ENCODE measurements around the gene KCMF1. TPM values are rescaled to one million over a fixed set of nuclear protein-coding genes. Genes with fewer than 3 reads are reported as not detected.

Gene KCMF1
- total RNA-seq, 1 donor from 2014 or later: 98.1 TPM

DNA sequence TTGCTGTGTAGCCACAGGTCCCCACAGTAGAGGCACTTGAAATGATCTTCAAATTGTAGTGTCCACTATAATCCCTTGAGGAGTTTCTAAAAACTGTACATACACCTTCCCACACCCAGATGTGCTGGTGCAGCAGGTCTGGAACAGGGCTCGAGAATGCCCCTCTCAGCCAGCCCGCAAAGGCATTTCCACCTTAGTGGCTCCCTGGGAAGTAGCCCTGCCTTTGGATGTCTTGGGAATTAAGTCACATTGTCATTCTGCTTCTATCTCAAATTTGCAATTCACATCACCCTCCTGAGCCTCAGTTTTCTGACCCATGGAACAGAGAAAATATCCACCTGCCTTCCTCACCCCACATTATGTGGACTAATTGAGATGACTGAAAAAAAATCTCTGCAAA, 118.0 kb downstream of the KCMF1 start:
- Mint-ChIP-seq H3K4me1 (ENCODE audit: low read depth) (no peaks in the 10 kb centered on the region), H3K27me3 (ENCODE audit: insufficient read depth) (peaks cover 6% of the 10 kb centered on the region), H3K4me3 (no peak overlapping the region), H3K36me3 (ENCODE audit: low read depth) (no peaks in the 10 kb centered on the region), H3K9me3 (no peaks in the 10 kb centered on the region), H3K27ac (no peak overlapping the region)
- DNase-seq (ENCODE audit: low spot score): no peak
- intact Hi-C loops (cut with micrococcal nuclease): no loop called here

DNA sequence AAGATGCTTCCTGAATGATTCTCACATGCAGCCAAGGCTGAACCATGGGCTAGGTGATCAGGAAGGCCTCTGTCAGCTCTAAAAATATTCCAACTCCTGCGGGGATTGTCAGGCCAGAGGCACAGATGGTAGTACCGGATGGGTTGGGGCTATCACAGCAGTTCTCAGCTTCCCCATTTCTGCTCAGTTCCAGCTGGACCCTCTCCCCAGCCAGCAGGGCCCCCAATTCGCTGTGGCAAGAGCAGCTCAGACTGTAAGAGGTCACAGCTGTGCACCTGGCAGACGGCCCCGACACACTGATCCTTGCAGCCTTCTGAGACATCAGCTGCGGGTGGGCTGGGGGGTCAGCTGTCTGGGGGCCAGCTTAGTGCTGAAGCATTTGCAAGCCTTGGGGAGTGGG, 118.6 kb downstream of the KCMF1 start:
- intact Hi-C loops (cut with micrococcal nuclease): no loop called here
- no peak overlapping the region for H3K27ac Mint-ChIP-seq
- H3K36me3 Mint-ChIP-seq (ENCODE audit: low read depth): no peaks in the 10 kb centered on the region
- no peak overlapping the region for H3K4me3 Mint-ChIP-seq
- H3K27me3 Mint-ChIP-seq (ENCODE audit: insufficient read depth): peaks cover 4% of the 10 kb centered on the region
- H3K4me1 Mint-ChIP-seq (ENCODE audit: low read depth): no peaks in the 10 kb centered on the region
- no peak for DNase-seq (ENCODE audit: low spot score)
- H3K9me3 Mint-ChIP-seq: no peaks in the 10 kb centered on the region

DNA sequence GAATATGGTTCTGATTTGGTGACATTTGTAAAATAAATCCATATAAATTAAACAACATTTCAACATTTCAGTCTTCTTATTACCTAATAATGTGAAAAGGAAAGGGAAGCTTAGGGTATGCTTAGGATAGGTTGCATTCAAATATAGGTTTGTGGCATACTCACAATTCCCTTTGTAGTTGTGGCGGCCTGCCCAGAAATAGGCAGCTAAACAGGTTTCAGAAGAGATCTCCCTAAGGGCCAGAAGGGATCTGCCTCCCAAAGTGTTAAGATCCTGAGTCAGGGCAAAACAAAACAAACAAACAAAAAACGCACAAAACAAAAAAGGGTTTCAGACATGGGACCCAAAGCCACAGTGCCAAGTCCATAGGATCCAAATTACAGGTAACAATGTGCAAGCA, 120.9 kb downstream of the KCMF1 start:
- Mint-ChIP-seq H3K4me1 (ENCODE audit: low read depth) (no peaks in the 10 kb centered on the region), H3K9me3 (no peaks in the 10 kb centered on the region), H3K36me3 (ENCODE audit: low read depth) (no peaks in the 10 kb centered on the region), H3K4me3 (no peak overlapping the region), H3K27me3 (ENCODE audit: insufficient read depth) (no peaks in the 10 kb centered on the region), H3K27ac (no peak overlapping the region)
- no peak for DNase-seq (ENCODE audit: low spot score)
- intact Hi-C loops (cut with micrococcal nuclease): no loop called here

DNA sequence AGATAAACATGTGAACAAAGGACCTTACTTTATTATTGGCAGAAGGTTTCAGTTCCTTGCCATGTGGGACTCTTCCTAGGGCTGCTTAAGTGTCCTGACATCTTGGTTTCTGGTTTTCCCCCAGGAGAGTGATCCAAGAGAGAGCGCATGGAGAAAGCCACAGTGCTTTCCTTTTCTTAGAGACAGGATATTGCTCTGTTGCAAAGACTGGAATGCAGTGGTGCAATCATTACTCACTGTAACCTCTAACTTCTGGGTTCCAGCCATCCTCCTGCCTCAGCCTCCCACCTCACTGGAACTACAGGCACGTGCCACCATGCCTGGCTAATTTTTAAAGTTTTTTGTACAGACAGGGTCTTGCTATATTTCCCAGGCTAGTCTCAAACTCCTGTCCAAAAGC, 124.1 kb downstream of the KCMF1 start:
- H3K4me1 Mint-ChIP-seq (ENCODE audit: low read depth): no peaks in the 10 kb centered on the region
- H3K9me3 Mint-ChIP-seq: no peaks in the 10 kb centered on the region
- no peak overlapping the region for H3K4me3 Mint-ChIP-seq
- no peaks in the 10 kb centered on the region for H3K36me3 Mint-ChIP-seq (ENCODE audit: low read depth)
- DNase-seq (ENCODE audit: low spot score): no peak
- H3K27me3 Mint-ChIP-seq (ENCODE audit: insufficient read depth): no peaks in the 10 kb centered on the region
- no peak overlapping the region for H3K27ac Mint-ChIP-seq
- intact Hi-C loops (cut with micrococcal nuclease): no loop called here

DNA sequence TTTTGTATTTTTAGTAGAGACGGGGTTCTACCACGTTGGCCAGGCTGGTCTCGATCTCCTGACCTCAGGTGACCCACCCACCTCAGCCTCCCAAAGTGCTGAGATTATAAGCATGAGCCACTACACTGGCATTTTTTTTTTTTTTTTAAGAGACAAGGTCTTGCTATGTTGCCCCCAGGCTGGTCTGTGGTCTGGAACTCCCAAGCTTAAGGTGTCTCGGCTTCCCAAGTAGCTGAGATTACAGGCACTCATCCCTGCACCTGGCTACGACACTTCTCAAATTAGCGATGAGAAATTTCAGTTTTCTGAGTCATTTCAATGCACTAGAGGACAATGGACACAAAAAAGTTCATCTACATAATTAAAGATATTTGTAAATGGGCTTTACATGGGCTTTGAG, 125.7 kb downstream of the KCMF1 start:
- H3K27me3 Mint-ChIP-seq (ENCODE audit: insufficient read depth): no peaks in the 10 kb centered on the region
- intact Hi-C loops (cut with micrococcal nuclease): no loop called here
- no peak overlapping the region for H3K4me3 Mint-ChIP-seq
- H3K4me1 Mint-ChIP-seq (ENCODE audit: low read depth): no peaks in the 10 kb centered on the region
- no peaks in the 10 kb centered on the region for H3K9me3 Mint-ChIP-seq
- no peak overlapping the region for H3K27ac Mint-ChIP-seq
- no peaks in the 10 kb centered on the region for H3K36me3 Mint-ChIP-seq (ENCODE audit: low read depth)
- DNase-seq (ENCODE audit: low spot score): no peak

DNA sequence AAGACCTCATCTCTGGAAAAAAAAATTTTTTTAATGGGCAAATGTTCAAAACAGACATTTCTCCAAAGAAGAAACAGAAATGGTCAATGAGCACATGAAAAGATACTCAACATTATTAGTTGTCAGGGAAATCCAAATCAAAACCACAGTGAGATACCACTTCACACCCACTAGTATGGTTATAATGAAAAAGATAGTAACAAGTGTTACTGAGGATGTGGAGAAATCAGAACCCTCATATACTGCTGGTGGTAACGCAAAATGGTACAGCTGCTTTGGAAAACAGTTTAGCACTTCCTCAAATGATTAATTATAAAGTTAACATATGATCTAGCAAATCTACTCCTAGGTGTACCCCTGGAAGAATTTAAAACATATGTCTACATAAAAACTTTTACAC, 133.3 kb downstream of the KCMF1 start:
- H3K27ac Mint-ChIP-seq: no peak overlapping the region
- H3K9me3 Mint-ChIP-seq: no peaks in the 10 kb centered on the region
- DNase-seq (ENCODE audit: low spot score): no peak
- intact Hi-C loops (cut with micrococcal nuclease): no loop called here
- no peaks in the 10 kb centered on the region for H3K36me3 Mint-ChIP-seq (ENCODE audit: low read depth)
- no peak overlapping the region for H3K4me3 Mint-ChIP-seq
- no peaks in the 10 kb centered on the region for H3K4me1 Mint-ChIP-seq (ENCODE audit: low read depth)
- peaks cover 5% of the 10 kb centered on the region for H3K27me3 Mint-ChIP-seq (ENCODE audit: insufficient read depth)

DNA sequence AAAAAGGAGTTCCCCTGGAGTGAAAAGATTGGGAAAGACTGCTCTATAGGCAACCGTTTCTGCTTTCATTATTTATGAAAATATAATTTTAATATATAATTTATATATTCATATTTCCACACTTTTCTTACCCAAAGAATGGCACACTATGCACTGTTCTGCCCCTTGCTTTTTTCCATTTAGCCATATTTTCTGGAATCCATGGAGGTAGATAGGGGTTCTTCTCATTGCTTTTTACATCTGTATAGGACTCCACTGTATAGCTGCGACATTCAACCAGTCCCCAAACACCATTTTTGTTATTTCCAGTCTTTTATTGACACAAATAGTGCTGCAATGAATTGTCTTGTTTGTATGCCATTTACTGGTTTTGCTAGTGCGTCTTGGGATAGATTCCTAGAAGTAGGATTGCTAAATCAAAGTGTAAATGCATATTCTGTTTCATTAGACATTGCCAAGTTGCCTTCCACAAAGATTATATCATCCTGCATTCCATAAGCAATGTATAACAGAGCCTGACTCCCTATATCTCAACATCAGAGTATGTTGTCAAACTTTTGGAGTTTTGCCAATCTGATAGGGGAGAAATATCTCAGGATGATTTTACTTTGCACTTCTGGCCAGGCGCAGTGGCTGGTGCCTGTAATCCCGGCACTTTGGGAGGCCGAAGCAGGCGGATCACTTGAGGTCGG, 135.7 kb downstream of the KCMF1 start:
- Mint-ChIP-seq H3K27me3 (ENCODE audit: insufficient read depth) (peaks cover 5% of the 10 kb centered on the region), H3K4me1 (ENCODE audit: low read depth) (no peaks in the 10 kb centered on the region), H3K27ac (no peak overlapping the region), H3K36me3 (ENCODE audit: low read depth) (no peaks in the 10 kb centered on the region), H3K4me3 (no peak overlapping the region), H3K9me3 (no peaks in the 10 kb centered on the region)
- DNase-seq (ENCODE audit: low spot score): no peak
- intact Hi-C loops (cut with micrococcal nuclease): no loop called here

Other genes starting within 250 kb of the KCMF1 start
- 62.1 and 62.2 TPM in 2 replicates for gene TRABD2A, start 90.1 kb upstream of the KCMF1 start, total RNA-seq
- 2,415 and 2,510 TPM in 2 replicates for gene TMSB10, start 65.5 kb upstream of the KCMF1 start, total RNA-seq
- not detected in 2 replicates for gene TCF7L1, start 162.2 kb downstream of the KCMF1 start, total RNA-seq